Stimulated activated naive B cell treated with anti-CD40 and anti-IgM and Interleukin-4, amounts not matched to agents 10 μg/mL and 1 μg/mL and 100 μg/mL, for 72 hours (primary cell): Measurements from ENCODE around the gene PEX3.
"Not testable (repeated sequence)": the region's sequence is repeated elsewhere in the genome, so short reads cannot be mapped to it uniquely, and the experiment has no call there.

Experiments used
- ATAC-seq, 2 donors: fragments of 150-1000 bp; cut with Tn5 transposase; replicated peaks; 2 replicates each; pipeline ENCODE4 v1.10.0; 2021; ENCODE audit warnings: moderate library complexity in 1 of 2
- DNase-seq: peaks from one replicate; pipeline ENCODE4 v3.0.0; 2021
- H3K27ac Mint-ChIP-seq: one replicate; pipeline ENCODE4 v1.8.0; 2022; ENCODE audit warnings: mild to moderate bottlenecking, mixed read lengths
- H3K27me3 Mint-ChIP-seq, 2 donors: one replicate each; pipeline ENCODE4 v1.8.0; 2022; ENCODE audit warnings: mixed read lengths in 2 of 2
- H3K36me3 Mint-ChIP-seq, 2 donors: one replicate each; pipeline ENCODE4 v1.8.0; 2022; ENCODE audit warnings: mixed read lengths in 2 of 2, mild to moderate bottlenecking in 1 of 2
- H3K4me1 Mint-ChIP-seq, 2 donors: one replicate each; pipeline ENCODE4 v1.8.0; 2022; ENCODE audit warnings: mixed read lengths in 2 of 2, mild to moderate bottlenecking in 1 of 2
- H3K4me3 Mint-ChIP-seq, 2 donors: one replicate each; pipeline ENCODE4 v1.8.0; 2022; ENCODE audit warnings: mild to moderate bottlenecking in 2 of 2, mixed read lengths in 2 of 2, moderate library complexity in 1 of 2
- H3K9me3 Mint-ChIP-seq, 2 donors: one replicate each; pipeline ENCODE4 v1.8.0; 2022; ENCODE audit warnings: mixed read lengths in 2 of 2, mild to moderate bottlenecking in 1 of 2

The PEX3 gene

DNA sequence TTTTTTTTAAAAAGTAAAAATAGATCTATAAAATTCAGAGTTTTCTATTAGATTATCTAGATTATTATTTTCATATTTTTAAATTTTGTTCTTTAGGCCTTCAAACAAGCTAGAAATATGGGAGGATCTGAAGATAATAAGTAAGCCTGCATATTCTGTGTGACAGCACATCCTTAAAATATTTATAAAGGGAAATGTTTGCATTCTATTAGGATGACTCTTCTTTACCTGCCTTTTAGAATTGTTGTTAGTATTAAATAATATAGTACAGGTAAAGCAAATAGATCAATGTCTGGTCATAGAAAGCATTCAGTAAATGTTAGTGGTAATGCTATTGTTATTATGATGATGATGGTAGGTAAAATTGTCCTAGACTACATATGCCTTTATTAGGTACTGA is 17.4 kb downstream of the PEX3 start:
- no peaks in the 10 kb centered on the region for H3K4me1 Mint-ChIP-seq
- no peak for DNase-seq
- peaks cover 4 to 27% of the 10 kb centered on the region in 2 donors for H3K36me3 Mint-ChIP-seq
- H3K27ac Mint-ChIP-seq = no peak overlapping the region
- no peak for ATAC-seq
- no peaks in the 10 kb centered on the region for H3K27me3 Mint-ChIP-seq
- H3K9me3 Mint-ChIP-seq = no peaks in the 10 kb centered on the region
- no peak overlapping the region for H3K4me3 Mint-ChIP-seq

DNA sequence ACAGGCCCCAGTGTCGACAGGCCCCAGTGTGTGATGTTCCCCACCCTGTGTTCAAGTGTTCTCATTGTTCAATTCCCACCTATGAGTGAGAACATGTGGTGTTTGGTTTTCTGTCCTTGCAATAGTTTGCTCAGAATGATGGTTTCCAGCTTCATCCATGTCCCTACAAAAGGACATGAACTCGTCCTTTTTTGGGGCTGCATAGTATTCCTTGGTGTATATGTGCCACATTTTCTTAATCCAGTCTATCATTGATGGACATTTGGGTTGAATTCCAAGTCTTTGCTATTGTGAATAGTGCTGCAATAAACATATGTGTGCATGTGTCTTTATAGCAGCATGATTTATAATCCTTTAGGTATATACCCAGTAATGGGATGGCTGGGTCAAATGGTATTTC is 18.2 kb downstream of the PEX3 start:
- H3K9me3 Mint-ChIP-seq, H3K4me3 Mint-ChIP-seq, ATAC-seq, DNase-seq, H3K4me1 Mint-ChIP-seq, H3K27me3 Mint-ChIP-seq, H3K27ac Mint-ChIP-seq: not testable (repeated sequence)
- H3K36me3 Mint-ChIP-seq = peaks cover 8 to 33% of the 10 kb centered on the region in 2 donors

DNA sequence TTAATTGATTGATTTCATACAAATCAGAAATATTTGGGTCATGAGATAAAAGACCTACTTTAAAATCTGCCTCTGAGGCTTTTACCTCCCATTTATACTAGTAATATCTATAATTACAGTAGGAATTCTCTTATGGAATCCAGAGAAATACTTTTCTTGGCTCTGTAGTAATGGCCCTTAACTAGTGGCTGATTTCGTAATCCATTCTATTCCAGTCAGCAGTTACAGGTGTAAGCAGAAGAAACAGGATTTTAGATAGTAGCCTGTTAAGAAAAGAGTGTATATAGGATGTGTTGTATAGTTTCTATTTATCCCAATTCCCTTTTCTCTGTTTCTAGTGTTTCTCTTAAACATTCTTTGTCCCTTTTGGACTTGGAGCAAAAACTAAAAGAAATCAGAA is 21.2 kb downstream of the PEX3 start:
- DNase-seq = no peak
- H3K27ac Mint-ChIP-seq = no peak overlapping the region
- peaks cover 27 to 55% of the 10 kb centered on the region in 2 donors for H3K36me3 Mint-ChIP-seq
- ATAC-seq = no peak
- H3K9me3 Mint-ChIP-seq = no peaks in the 10 kb centered on the region
- peaks cover 2 to 9% of the 10 kb centered on the region in 2 donors for H3K4me1 Mint-ChIP-seq
- H3K27me3 Mint-ChIP-seq = no peaks in the 10 kb centered on the region
- no peak overlapping the region for H3K4me3 Mint-ChIP-seq

DNA sequence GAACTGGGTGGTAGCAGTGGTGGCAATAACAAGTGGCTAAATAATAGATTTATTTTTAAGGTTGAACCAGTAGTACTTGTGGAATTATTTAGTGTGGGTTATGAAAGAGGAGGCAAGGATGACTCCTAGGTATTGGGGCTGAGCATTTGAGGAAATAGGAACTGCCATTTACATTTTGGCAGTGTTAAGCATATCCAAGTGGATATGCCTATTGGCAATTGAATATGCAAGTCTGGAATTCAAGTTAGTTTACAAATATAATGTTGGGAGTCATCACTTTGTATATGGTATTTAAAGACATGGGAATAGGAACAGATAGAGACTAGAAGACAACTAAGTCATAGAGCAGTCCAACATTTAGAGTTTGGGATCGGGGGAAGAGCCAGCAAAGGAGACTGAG is 25.9 kb downstream of the PEX3 start:
- no peak for ATAC-seq
- H3K27ac Mint-ChIP-seq = no peak overlapping the region

DNA sequence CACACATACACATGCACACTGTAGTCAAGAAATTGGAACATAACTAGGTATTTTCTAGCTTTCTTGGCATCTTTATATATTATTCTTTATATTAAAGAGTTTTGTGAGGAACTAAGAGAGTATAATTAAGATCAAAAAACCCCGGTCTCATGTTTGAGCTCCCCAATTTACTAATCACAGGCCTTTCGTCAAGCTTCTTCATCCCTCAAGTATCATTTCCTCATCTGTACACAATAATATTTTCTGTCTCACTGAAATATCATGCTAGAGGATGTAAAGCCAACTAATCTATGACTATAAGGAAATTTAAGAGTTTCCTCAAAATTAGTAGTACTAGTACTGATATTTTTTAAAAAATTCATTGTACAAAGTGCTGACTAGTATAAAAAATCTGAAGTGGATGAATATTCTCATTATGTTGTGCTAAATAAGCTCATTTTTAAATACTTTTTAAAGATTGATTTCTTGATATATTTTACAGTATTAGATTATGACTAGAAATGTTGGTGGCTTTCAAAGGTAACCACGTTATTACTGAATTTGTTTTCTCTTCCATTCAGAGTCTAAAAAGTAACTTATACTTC is 28.0 kb downstream of the PEX3 start:
- Mint-ChIP-seq H3K36me3 (peaks cover 33 to 37% of the 10 kb centered on the region in 2 donors), H3K9me3 (no peaks in the 10 kb centered on the region), H3K4me1 (peaks cover 9 to 20% of the 10 kb centered on the region in 2 donors), H3K27me3 (no peaks in the 10 kb centered on the region), H3K27ac (no peak overlapping the region), H3K4me3 (no peak overlapping the region)
- no peak for DNase-seq
- peak; percentile 84 to 89 for ATAC-seq

More for the DNA sequence above, 25.9 kb downstream of the PEX3 start:
- H3K27me3 Mint-ChIP-seq = no peaks in the 10 kb centered on the region
- DNase-seq = no peak
- H3K36me3 Mint-ChIP-seq = peaks cover 33 to 51% of the 10 kb centered on the region in 2 donors
- no peaks in the 10 kb centered on the region for H3K9me3 Mint-ChIP-seq
- H3K4me1 Mint-ChIP-seq = peaks cover 9 to 20% of the 10 kb centered on the region in 2 donors
- no peak overlapping the region for H3K4me3 Mint-ChIP-seq

DNA sequence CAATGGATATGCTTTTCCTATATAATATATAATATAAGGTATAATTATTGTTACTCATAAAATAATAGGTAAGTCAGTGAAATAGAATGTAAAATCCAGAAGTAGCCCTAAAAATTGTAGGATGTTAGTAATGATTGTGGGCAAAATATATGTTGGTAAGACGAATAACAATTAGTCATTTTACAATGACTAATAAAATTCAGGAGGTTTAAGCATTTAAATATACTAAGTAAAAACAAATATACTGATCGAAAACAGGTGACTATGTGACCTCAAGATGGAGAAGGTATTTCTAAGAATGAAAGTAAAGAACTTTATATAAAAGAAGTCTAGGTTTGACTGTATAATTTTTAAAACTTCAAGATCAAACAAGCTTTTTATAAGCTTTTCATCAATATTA is 32.0 kb downstream of the PEX3 start:
- peaks cover 10 to 19% of the 10 kb centered on the region in 2 donors for H3K36me3 Mint-ChIP-seq
- no peak overlapping the region for H3K27ac Mint-ChIP-seq
- no peak for DNase-seq
- ATAC-seq = no peak
- no peaks in the 10 kb centered on the region for H3K27me3 Mint-ChIP-seq
- H3K4me3 Mint-ChIP-seq = no peak overlapping the region
- H3K4me1 Mint-ChIP-seq = peaks cover 5 to 12% of the 10 kb centered on the region in 2 donors
- H3K9me3 Mint-ChIP-seq = no peaks in the 10 kb centered on the region

DNA sequence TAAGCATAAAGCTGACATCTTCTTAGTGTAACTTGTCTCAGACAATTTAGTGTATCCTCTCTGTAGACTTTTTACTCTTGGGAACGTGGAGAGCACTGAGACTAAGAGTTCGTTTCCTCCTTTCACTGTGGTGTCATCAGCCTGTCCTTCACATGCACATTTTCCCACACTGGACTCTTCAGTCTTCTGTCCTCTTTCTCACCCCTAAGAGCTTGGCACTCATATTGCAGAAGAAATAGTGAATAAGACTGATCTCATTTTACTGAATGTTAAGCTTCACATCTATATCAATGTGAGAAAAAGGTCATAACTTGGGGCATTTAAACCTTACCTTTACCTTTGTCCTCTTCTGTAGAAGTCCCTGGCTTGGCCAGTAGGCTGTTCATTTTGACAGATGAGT is 35.4 kb downstream of the PEX3 start:
- Mint-ChIP-seq H3K36me3 (peaks cover 10 to 14% of the 10 kb centered on the region in 2 donors), H3K27me3 (no peaks in the 10 kb centered on the region), H3K9me3 (no peaks in the 10 kb centered on the region), H3K4me3 (no peak overlapping the region), H3K27ac (no peak overlapping the region), H3K4me1 (no peaks in the 10 kb centered on the region)
- DNase-seq = no peak
- ATAC-seq = no peak

DNA sequence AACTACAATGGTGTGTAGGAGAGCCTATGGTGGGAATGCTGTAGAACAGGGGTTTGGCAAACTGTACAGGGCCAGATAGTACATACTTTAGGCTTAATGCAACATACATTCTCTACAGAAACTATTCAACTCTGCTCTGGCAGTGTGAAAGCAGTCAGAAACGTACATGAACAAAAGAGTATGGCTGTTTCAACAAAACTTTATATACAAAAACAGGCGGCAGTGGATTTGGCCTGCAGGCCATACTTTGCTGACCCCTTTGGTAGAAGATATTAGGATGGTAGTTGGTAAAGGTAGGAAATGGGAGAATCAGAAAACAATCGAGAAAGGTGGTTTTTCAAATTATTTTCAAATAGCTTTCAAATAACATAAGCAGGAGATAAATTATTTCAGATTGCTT is 36.1 kb downstream of the PEX3 start:
- ATAC-seq (no peak), DNase-seq (no peak)
- H3K36me3 Mint-ChIP-seq = peaks cover 10 to 14% of the 10 kb centered on the region in 2 donors
- no peaks in the 10 kb centered on the region for H3K4me1 Mint-ChIP-seq
- no peak overlapping the region for H3K27ac Mint-ChIP-seq
- no peak overlapping the region for H3K4me3 Mint-ChIP-seq
- H3K27me3 Mint-ChIP-seq = no peaks in the 10 kb centered on the region
- no peaks in the 10 kb centered on the region for H3K9me3 Mint-ChIP-seq

DNA sequence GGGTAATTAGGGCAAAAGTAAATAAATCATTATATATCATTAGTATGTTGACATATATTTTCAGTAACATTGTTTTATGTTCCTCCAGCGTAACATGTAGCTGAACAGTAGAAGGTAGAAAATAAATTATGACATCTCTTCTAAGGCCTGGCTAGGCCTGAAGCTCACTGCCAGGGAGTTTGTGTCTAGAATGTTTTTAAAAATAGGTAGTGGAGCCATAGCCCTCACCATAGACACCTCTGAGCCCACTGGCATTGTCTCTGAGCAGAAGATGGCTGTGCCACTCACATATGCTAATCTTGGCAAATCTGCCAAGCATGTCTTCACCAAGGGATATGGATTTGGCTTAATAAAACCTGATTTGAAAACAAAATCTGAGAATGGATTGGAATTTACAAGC is 39.6 kb downstream of the PEX3 start:
- no peak overlapping the region for H3K27ac Mint-ChIP-seq
- no peaks in the 10 kb centered on the region for H3K9me3 Mint-ChIP-seq
- H3K4me3 Mint-ChIP-seq = no peak overlapping the region
- ATAC-seq = no peak
- no peaks in the 10 kb centered on the region for H3K4me1 Mint-ChIP-seq
- no peaks in the 10 kb centered on the region for H3K27me3 Mint-ChIP-seq
- no peak for DNase-seq
- peaks cover 15 to 27% of the 10 kb centered on the region in 2 donors for H3K36me3 Mint-ChIP-seq

DNA sequence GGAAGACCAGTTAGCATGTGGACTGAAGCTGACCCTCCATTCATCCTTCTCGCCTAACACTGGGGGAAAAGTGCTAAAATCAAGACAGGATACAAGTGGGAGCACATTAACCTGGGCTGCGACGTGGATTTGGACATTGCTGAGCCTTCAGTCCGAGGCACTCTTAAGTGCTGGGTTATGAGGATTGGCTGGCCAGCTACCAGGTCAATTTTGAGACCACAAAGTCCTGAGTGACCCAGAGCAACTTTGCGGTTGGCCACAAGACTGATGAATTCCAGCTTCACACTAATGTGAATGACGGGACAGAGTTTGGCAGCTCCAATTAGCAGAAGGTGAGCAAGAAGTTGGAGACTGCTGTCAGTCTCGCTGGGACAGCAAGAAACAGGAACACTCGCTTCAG is 40.2 kb downstream of the PEX3 start:
- H3K36me3 Mint-ChIP-seq = peaks cover 15 to 29% of the 10 kb centered on the region in 2 donors
- H3K4me3 Mint-ChIP-seq = no peak overlapping the region
- no peak overlapping the region for H3K27ac Mint-ChIP-seq
- no peaks in the 10 kb centered on the region for H3K27me3 Mint-ChIP-seq
- no peaks in the 10 kb centered on the region for H3K9me3 Mint-ChIP-seq
- H3K4me1 Mint-ChIP-seq = no peaks in the 10 kb centered on the region
- no peak for DNase-seq
- no peak for ATAC-seq

DNA sequence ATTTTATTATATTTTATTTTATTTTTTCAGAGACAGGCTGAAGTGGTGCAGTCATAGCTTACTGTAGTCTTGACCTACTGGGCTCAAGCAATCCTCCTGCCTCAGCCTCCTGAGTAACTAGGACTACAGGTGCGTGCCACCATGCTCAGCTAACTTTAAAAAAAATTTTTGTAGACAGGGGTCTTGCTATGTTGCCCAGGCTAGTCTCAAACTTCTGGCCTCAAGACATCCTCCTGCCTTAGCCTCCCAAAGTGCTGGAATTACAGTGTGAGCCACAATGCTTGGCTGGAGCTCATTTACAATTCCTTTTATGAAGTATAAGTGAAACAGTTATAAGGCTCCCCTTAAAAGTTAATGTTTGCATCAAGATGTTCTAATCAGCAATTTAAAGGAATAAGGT is 46.4 kb downstream of the PEX3 start:
- Mint-ChIP-seq H3K27me3 (no peaks in the 10 kb centered on the region), H3K4me3 (no peak overlapping the region), H3K9me3 (peaks cover 0 to 1% of the 10 kb centered on the region in 2 donors), H3K36me3 (peaks cover 40 to 52% of the 10 kb centered on the region in 2 donors), H3K27ac (no peak overlapping the region), H3K4me1 (no peaks in the 10 kb centered on the region)
- ATAC-seq (no peak), DNase-seq (no peak)

DNA sequence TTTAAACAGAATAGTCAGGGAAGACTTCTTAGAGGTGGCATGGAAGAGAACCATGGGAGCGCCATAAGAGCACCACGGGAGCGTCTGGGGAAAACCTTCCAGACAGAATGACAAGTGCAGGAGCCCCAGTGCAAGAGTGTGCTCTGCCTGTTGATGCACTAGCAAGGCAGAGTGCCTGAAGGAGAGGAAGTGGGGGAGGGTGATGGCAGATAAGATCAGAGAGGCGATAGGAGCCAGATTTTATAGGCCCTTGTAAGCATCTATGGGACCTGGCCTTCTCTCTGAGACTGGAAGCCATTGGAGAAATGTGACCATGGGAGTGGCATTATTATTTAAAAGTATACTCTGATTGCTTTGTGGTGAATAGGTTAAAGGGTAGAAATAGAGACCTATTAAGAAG is 47.8 kb downstream of the PEX3 start:
- Mint-ChIP-seq H3K27me3 (no peaks in the 10 kb centered on the region), H3K4me3 (no peak overlapping the region), H3K9me3 (peaks cover 0 to 1% of the 10 kb centered on the region in 2 donors), H3K36me3 (peaks cover 41 to 49% of the 10 kb centered on the region in 2 donors), H3K4me1 (no peaks in the 10 kb centered on the region), H3K27ac (no peak overlapping the region)
- DNase-seq = no peak
- ATAC-seq = no peak

DNA sequence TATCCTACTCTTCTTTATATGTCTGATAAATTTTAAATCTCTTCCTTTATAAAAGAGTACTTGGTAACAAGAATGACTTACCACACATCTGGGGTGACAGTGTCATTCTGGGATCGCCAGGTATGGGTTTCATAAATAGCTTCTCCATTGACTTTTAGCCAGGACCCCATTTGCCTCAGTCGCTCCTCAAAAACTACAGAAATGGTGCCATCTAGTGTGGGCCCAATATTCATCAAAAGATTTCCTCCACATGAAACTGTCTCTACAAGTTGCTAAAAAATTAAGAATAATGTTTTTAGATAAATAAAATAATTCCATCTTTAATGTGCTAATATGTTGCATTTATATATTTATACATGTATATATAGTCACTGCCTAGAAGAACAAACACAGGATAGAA is 51.2 kb downstream of the PEX3 start:
- H3K27me3 Mint-ChIP-seq = no peaks in the 10 kb centered on the region
- no peak overlapping the region for H3K4me3 Mint-ChIP-seq
- no peaks in the 10 kb centered on the region for H3K4me1 Mint-ChIP-seq
- ATAC-seq = no peak
- no peak overlapping the region for H3K27ac Mint-ChIP-seq
- no peak for DNase-seq
- peaks cover 42 to 50% of the 10 kb centered on the region in 2 donors for H3K36me3 Mint-ChIP-seq
- peaks cover 0 to 1% of the 10 kb centered on the region in 2 donors for H3K9me3 Mint-ChIP-seq

DNA sequence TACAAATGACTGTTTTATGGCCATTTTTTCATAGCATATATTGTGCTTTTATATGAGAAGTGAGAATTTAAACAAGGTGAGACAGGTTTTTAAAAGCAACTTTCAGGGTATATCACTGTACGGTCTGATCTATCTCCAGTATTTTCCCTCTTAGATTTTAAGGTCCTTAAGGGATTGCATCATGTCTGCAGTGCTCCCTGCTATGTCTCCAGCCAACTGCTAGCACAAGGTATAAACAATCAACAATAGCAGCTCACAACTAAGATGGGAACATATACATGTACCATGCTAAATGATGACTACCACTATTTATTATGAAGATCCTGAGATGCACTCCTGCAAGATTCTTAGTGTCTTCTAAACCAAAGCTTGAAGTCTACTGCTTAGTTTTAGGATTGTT is 53.8 kb downstream of the PEX3 start:
- Mint-ChIP-seq H3K4me1 (peaks cover 6 to 15% of the 10 kb centered on the region in 2 donors), H3K27ac (no peak overlapping the region), H3K27me3 (no peaks in the 10 kb centered on the region), H3K4me3 (no peak overlapping the region), H3K9me3 (no peaks in the 10 kb centered on the region), H3K36me3 (peaks cover 33 to 43% of the 10 kb centered on the region in 2 donors)
- ATAC-seq = no peak
- DNase-seq = no peak

DNA sequence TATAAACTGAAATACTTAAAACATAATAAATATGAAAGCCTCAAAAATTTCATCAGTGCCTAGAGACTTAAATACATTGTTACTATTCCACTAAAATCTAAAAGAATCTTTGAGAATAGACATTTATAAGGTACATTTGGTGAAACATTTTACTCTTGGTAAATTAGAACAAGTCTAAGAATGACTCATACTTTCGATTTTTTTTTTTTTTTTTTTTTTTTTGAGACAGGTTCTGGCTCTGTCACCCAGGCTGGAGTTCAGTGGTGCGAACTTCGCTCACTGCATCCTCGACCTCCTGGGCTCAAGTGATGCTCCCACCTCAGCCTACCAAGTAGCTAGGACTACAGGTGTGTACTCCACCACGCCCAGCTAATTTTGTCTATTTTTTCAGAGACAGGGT is 54.5 kb downstream of the PEX3 start:
- Mint-ChIP-seq H3K27me3 (no peaks in the 10 kb centered on the region), H3K36me3 (peaks cover 27 to 35% of the 10 kb centered on the region in 2 donors), H3K4me3 (no peak overlapping the region), H3K9me3 (no peaks in the 10 kb centered on the region), H3K4me1 (peaks cover 6 to 15% of the 10 kb centered on the region in 2 donors), H3K27ac (no peak overlapping the region)
- DNase-seq = no peak
- no peak for ATAC-seq

DNA sequence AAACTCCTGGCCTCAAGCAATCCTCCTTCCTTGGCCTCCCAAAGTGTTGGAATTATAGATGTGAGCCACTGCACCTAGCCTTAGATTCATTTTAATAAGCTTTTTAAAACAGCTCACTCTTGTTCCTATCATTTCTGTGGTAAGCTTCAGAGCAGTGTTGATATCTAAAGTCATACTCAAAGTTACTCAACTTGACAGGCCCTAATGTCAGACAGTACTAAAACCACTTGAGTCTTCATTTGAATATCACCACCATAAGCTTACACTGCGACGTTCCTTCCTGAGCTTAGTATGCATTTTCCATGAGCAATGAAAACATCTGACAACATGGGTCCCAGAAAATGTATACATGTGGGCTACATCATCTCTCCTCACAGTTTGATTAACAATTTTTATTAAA is 54.9 kb downstream of the PEX3 start:
- H3K9me3 Mint-ChIP-seq = no peaks in the 10 kb centered on the region
- no peak for ATAC-seq

More for the DNA sequence above, 54.9 kb downstream of the PEX3 start:
- H3K36me3 Mint-ChIP-seq = peaks cover 24 to 33% of the 10 kb centered on the region in 2 donors
- no peak overlapping the region for H3K4me3 Mint-ChIP-seq
- no peaks in the 10 kb centered on the region for H3K27me3 Mint-ChIP-seq
- no peak overlapping the region for H3K27ac Mint-ChIP-seq
- DNase-seq = no peak
- H3K4me1 Mint-ChIP-seq = peaks cover 6 to 15% of the 10 kb centered on the region in 2 donors
